GM23248 (cell line): ENCODE measurements around the gene DRC1. TPM values are rescaled to one million over a fixed set of nuclear protein-coding genes. Genes with fewer than 3 reads are reported as not detected.
A peak's percentile ranks its signal among the peaks of the same experiment; 100 is the strongest.

Experiments
- DNase-seq: peaks from one replicate; pipeline ENCODE4 v3.0.0-alpha.2; 2015
- H2AFZ ChIP-seq: fragments of 200-600 bp; sonication (generic); 2 replicates; pipeline ENCODE4 v1.6.1; 2016; ENCODE audit warnings: antibody characterized with exemption
- H3F3A ChIP-seq: fragments of 200-600 bp; sonication (generic); 2 replicates; pipeline ENCODE4 v1.6.1; 2016; ENCODE audit warnings: mild to moderate bottlenecking, antibody characterized with exemption, mixed run types; ENCODE audit not compliant: insufficient read depth
- H3K27ac ChIP-seq: fragments of 200-600 bp; sonication (generic); 2 replicates; pipeline ENCODE4 v1.5.1; 2016; ENCODE audit warnings: mild to moderate bottlenecking
- H3K27me3 ChIP-seq: fragments of 200-600 bp; sonication (generic); replicated peaks from 2 replicates; pipeline ENCODE4 v1.6.1; 2016; ENCODE audit warnings: mild to moderate bottlenecking; ENCODE audit not compliant: insufficient read depth
- H3K36me3 ChIP-seq: fragments of 200-600 bp; sonication (generic); 2 replicates; pipeline ENCODE4 v1.6.1; 2016; ENCODE audit warnings: low read depth, mild to moderate bottlenecking
- H3K4me1 ChIP-seq: fragments of 200-600 bp; sonication (generic); 2 replicates; pipeline ENCODE4 v1.6.1; 2016; ENCODE audit warnings: mild to moderate bottlenecking; ENCODE audit not compliant: insufficient read depth
- H3K4me2 ChIP-seq: fragments of 200-600 bp; sonication (generic); one replicate; pipeline ENCODE4 v1.6.1; 2016; ENCODE audit warnings: mild to moderate bottlenecking; ENCODE audit not compliant: unreplicated experiment
- H3K4me3 ChIP-seq: fragments of 200-600 bp; sonication (generic); 2 replicates; pipeline ENCODE4 v1.5.1; 2016; ENCODE audit warnings: mild to moderate bottlenecking
- H3K79me2 ChIP-seq: fragments of 200-600 bp; sonication (generic); 2 replicates; pipeline ENCODE4 v1.6.1; 2016; ENCODE audit warnings: mild to moderate bottlenecking; ENCODE audit not compliant: insufficient read depth
- H3K9ac ChIP-seq: fragments of 200-600 bp; sonication (generic); 2 replicates; pipeline ENCODE4 v1.6.1; 2016; ENCODE audit warnings: mild to moderate bottlenecking
- H3K9me2 ChIP-seq: fragments of 200-600 bp; sonication (generic); 2 replicates; pipeline ENCODE4 v1.6.1; 2016; ENCODE audit warnings: mixed run types, mild to moderate bottlenecking, moderate library complexity; ENCODE audit not compliant: insufficient read depth
- H3K9me3 ChIP-seq: fragments of 200-600 bp; sonication (generic); one replicate; pipeline ENCODE4 v1.6.1; 2017; ENCODE audit warnings: low read depth
- H4K20me1 ChIP-seq: fragments of 200-600 bp; sonication (generic); 2 replicates; pipeline ENCODE4 v1.6.0; 2016; ENCODE audit not compliant: insufficient read depth
- EZH2 ChIP-seq: fragments of 200-600 bp; sonication (generic); IDR thresholded peaks from 2 replicates; pipeline ENCODE4 v1.6.1; 2018; ENCODE audit warnings: antibody characterized with exemption, mild to moderate bottlenecking; ENCODE audit not compliant: insufficient read depth, poor library complexity, severe bottlenecking
- EZH2phosphoT487 ChIP-seq: fragments of 200-600 bp; sonication (generic); IDR thresholded peaks from 2 replicates; pipeline ENCODE4 v1.6.1; 2018; ENCODE audit warnings: antibody characterized with exemption, moderate library complexity, mild to moderate bottlenecking, low read depth; ENCODE audit not compliant: insufficient read depth
- WGBS, 2 experiments: methylation state at CpG; one replicate each; pipeline ENCODE4 v1.1.6; 2015 to 2017; ENCODE audit warnings: low lambda C conversion rate in 2 of 2, low coverage in 1 of 2; ENCODE audit errors: missing lambda C conversion rate in 2 of 2; 5-methylcytosine and 5-hydroxymethylcytosine counted together
- in situ Hi-C: fragments of 300-500 bp; cut with MboI; formaldehyde crosslinking; loops from 2 replicates; pipeline ENCODE4 v1.15.0; 2020
- polyA plus RNA-seq: library from polyadenylated mRNA; unstranded; fragments of >200 nt; fragmentation: Nextera tagmentation; extraction: Ambion mirVana; gene quantifications from 2 replicates; pipeline ENCODE4 v1.2.1, GENCODE V29; 2016
- total RNA-seq: library from RNA; depleted of rRNA; stranded (reverse); fragments of >200 nt; shearing (Covaris generic); gene quantifications from 2 replicates; pipeline ENCODE4 v1.2.3, GENCODE V29; 2014

Gene DRC1
- total and polyA plus RNA-seq, 2 experiments from 2014 or later = not detected

GRCh38 chr2:26455670-26456439 lies 54.1 kb downstream of the DRC1 start:
- no peak for TF ChIP-seq EZH2
- TF ChIP-seq EZH2phosphoT487 = no peak
- no peaks in the 10 kb centered on the region for H4K20me1 ChIP-seq
- no peak overlapping the region for H2AFZ ChIP-seq
- H3K27me3 ChIP-seq = no peaks in the 10 kb centered on the region
- H3K27ac ChIP-seq = no peak overlapping the region
- H3K9ac ChIP-seq = no peak overlapping the region
- H3K4me2 ChIP-seq = no peak overlapping the region
- 75 to 80% methylated on average over 17 of the region's 18 CpGs for WGBS, 2 experiments
- DNase-seq = no peak
- H3F3A ChIP-seq = no peaks in the 10 kb centered on the region
- H3K9me2 ChIP-seq = no peaks in the 10 kb centered on the region
- H3K4me3 ChIP-seq = no peak overlapping the region
- in situ Hi-C loops = no loop called here
- H3K9me3 ChIP-seq = no peaks in the 10 kb centered on the region
- H3K79me2 ChIP-seq = no peaks in the 10 kb centered on the region
- H3K36me3 ChIP-seq = no peaks in the 10 kb centered on the region
- no peaks in the 10 kb centered on the region for H3K4me1 ChIP-seq

GRCh38 chr2:26456440-26457250 lies 54.9 kb downstream of the DRC1 start:
- Histone ChIP-seq H3K4me3 (no peak overlapping the region), H3K9me3 (no peaks in the 10 kb centered on the region), H3K9ac (no peak overlapping the region), H4K20me1 (no peaks in the 10 kb centered on the region), H3K79me2 (no peaks in the 10 kb centered on the region), H3K36me3 (no peaks in the 10 kb centered on the region), H3K27me3 (no peaks in the 10 kb centered on the region), H3K4me1 (no peaks in the 10 kb centered on the region), H3F3A (no peaks in the 10 kb centered on the region), H3K4me2 (no peak overlapping the region), H3K9me2 (no peaks in the 10 kb centered on the region), H3K27ac (no peak overlapping the region), H2AFZ (no peak overlapping the region)
- DNase-seq = peak; percentile 38
- in situ Hi-C loops = no loop called here
- 84 to 86% methylated on average over 10 of the region's 10 CpGs for WGBS, 2 experiments
- TF ChIP-seq EZH2 (no peak), EZH2phosphoT487 (no peak)

GRCh38 chr2:26457251-26457666 lies 55.5 kb downstream of the DRC1 start:
- no peak overlapping the region for H3K4me2 ChIP-seq
- no peaks in the 10 kb centered on the region for H3F3A ChIP-seq
- 43 to 55% methylated on average over 11 of the region's 11 CpGs for WGBS, 2 experiments
- peaks cover 3% of the 10 kb centered on the region for H3K4me1 ChIP-seq
- DNase-seq = no peak
- H3K79me2 ChIP-seq = no peaks in the 10 kb centered on the region
- H3K36me3 ChIP-seq = no peaks in the 10 kb centered on the region
- in situ Hi-C loops = no loop called here
- no peaks in the 10 kb centered on the region for H3K9me3 ChIP-seq
- H3K9me2 ChIP-seq = no peaks in the 10 kb centered on the region
- H3K4me3 ChIP-seq = no peak overlapping the region
- no peak overlapping the region for H2AFZ ChIP-seq
- H3K9ac ChIP-seq = no peak overlapping the region
- no peak overlapping the region for H3K27ac ChIP-seq
- H4K20me1 ChIP-seq = no peaks in the 10 kb centered on the region
- no peaks in the 10 kb centered on the region for H3K27me3 ChIP-seq
- TF ChIP-seq EZH2phosphoT487 (no peak), EZH2 (no peak)

GRCh38 chr2:26457695-26458364 lies 56.1 kb downstream of the DRC1 start:
- in situ Hi-C loops = no loop called here
- no peak overlapping the region for H3K27ac ChIP-seq
- DNase-seq = no peak
- no peaks in the 10 kb centered on the region for H4K20me1 ChIP-seq
- H3K4me1 ChIP-seq = peaks cover 9% of the 10 kb centered on the region
- WGBS, 2 experiments = 89 to 94% methylated on average over 19 of the region's 19 CpGs
- H3F3A ChIP-seq = no peaks in the 10 kb centered on the region
- H3K9ac ChIP-seq = no peak overlapping the region
- no peaks in the 10 kb centered on the region for H3K9me3 ChIP-seq
- no peak overlapping the region for H2AFZ ChIP-seq
- no peaks in the 10 kb centered on the region for H3K9me2 ChIP-seq
- H3K4me3 ChIP-seq = no peak overlapping the region
- H3K4me2 ChIP-seq = no peak overlapping the region
- no peaks in the 10 kb centered on the region for H3K36me3 ChIP-seq
- no peak for TF ChIP-seq EZH2
- TF ChIP-seq EZH2phosphoT487 = no peak
- no peaks in the 10 kb centered on the region for H3K79me2 ChIP-seq
- H3K27me3 ChIP-seq = no peaks in the 10 kb centered on the region
